ENCODE results near the gene SOHLH1. TPM values are rescaled to one million over a fixed set of nuclear protein-coding genes. Genes with fewer than 3 reads are reported as not detected.

The SOHLH1 gene
- total RNA-seq, 1 donor from 2014 or later = not detected

GRCh38 chr9:135649508-135649907 is 49.8 kb downstream of the SOHLH1 start:
- no peak for DNase-seq
- no peaks in the 10 kb centered on the region for H3K27me3 ChIP-seq
- H3K36me3 ChIP-seq = no peaks in the 10 kb centered on the region
- TF ChIP-seq, protein P1, sequence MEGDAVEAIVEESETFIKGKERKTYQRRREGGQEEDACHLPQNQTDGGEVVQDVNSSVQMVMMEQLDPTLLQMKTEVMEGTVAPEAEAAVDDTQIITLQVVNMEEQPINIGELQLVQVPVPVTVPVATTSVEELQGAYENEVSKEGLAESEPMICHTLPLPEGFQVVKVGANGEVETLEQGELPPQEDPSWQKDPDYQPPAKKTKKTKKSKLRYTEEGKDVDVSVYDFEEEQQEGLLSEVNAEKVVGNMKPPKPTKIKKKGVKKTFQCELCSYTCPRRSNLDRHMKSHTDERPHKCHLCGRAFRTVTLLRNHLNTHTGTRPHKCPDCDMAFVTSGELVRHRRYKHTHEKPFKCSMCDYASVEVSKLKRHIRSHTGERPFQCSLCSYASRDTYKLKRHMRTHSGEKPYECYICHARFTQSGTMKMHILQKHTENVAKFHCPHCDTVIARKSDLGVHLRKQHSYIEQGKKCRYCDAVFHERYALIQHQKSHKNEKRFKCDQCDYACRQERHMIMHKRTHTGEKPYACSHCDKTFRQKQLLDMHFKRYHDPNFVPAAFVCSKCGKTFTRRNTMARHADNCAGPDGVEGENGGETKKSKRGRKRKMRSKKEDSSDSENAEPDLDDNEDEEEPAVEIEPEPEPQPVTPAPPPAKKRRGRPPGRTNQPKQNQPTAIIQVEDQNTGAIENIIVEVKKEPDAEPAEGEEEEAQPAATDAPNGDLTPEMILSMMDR (IDR thresholded peaks at IDR 0.05) = no peak
- no peak overlapping the region for H3K27ac ChIP-seq
- ATAC-seq = no peak
- intact Hi-C loops (cut with DNase I) = no loop called here
- H3K9me3 ChIP-seq = peaks cover 21% of the 10 kb centered on the region
- H3K4me3 ChIP-seq = no peak overlapping the region
- no peaks in the 10 kb centered on the region for H3K4me1 ChIP-seq

DNA sequence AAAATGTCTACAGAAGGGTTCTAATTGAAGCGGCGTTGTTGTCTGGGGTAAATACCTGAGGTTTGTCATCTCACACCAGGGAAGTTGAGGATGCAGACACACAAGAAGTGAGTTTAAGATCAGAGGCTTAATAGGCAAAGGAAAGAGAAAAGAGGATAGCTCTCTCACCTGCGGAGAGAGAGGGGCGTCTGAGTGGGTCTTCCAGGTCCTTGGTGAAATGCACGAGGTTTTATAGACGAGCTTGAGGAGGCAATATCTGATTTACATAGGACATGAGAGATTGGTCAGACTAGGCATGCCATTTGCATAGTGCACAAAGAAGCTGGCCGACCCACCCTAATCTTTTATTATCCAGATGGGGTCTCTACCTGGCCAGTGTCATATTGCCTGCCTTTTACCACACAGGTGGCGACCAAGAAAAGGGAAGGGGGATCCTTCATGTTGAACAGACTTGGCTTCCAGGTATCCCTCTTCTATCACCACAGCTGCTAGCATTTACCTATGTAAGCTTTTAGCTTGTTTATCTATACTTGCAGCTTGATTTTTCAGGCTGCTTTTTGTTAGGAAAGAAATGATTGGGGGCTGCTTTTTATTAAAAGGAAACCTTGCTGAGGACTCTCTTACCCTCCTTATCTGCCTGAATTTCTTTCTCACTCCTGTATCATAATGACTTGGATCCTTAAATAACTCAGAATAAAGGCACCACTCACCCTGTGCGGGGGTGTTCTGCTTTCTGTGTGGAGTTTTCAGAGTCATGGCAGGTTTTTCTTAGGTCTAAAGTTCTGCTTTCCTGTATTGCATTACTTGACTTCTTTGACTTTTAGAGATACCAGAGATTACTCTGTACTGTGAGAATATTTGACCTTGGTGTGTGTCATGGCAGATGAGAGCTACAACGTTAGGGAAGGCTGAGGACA is 50.5 kb downstream of the SOHLH1 start:
- TF ChIP-seq, protein P1 (IDR thresholded peaks at IDR 0.05) = no peak
- Histone ChIP-seq H3K9me3 (peaks cover 21% of the 10 kb centered on the region), H3K4me1 (no peaks in the 10 kb centered on the region), H3K4me3 (no peak overlapping the region), H3K27me3 (no peaks in the 10 kb centered on the region), H3K27ac (no peak overlapping the region), H3K36me3 (no peaks in the 10 kb centered on the region)
- intact Hi-C loops (cut with DNase I) = no loop called here
- DNase-seq (no peak), ATAC-seq (no peak)

GRCh38 chr9:135647884-135648283 is 51.4 kb downstream of the SOHLH1 start:
- no peak for ATAC-seq
- Histone ChIP-seq H3K4me3 (no peak overlapping the region), H3K36me3 (no peaks in the 10 kb centered on the region), H3K27me3 (no peaks in the 10 kb centered on the region), H3K9me3 (peaks cover 21% of the 10 kb centered on the region), H3K4me1 (no peaks in the 10 kb centered on the region), H3K27ac (no peak overlapping the region)
- no peak for DNase-seq
- intact Hi-C loops (cut with DNase I) = no loop called here
- TF ChIP-seq, protein P1 (IDR thresholded peaks at IDR 0.05) = no peak

- no peak for DNase-seq
- Histone ChIP-seq H3K4me1 (no peaks in the 10 kb centered on the region), H3K36me3 (no peaks in the 10 kb centered on the region), H3K9me3 (peaks cover 21% of the 10 kb centered on the region), H3K4me3 (no peak overlapping the region), H3K27ac (no peak overlapping the region), H3K27me3 (no peaks in the 10 kb centered on the region)
- intact Hi-C loops (cut with DNase I) = no loop called here
- TF ChIP-seq, protein P1 (IDR thresholded peaks at IDR 0.05) = no peak
- ATAC-seq = no peak
Observed at GRCh38 chr9:135644631-135645218, 54.6 kb downstream of the SOHLH1 start.

Other genes with a start within 250 kb of the SOHLH1 start
- gene PPP1R26, start 219.7 kb downstream of the SOHLH1 start, total RNA-seq = 27.5 TPM
- 23.0 TPM for gene MRPS2, start 198.8 kb downstream of the SOHLH1 start, total RNA-seq
- not detected for gene LCN1, start 178.0 kb downstream of the SOHLH1 start, total RNA-seq
- gene OBP2A, start 153.4 kb downstream of the SOHLH1 start, total RNA-seq = not detected
- gene PAEP, start 137.7 kb downstream of the SOHLH1 start, total RNA-seq = not detected
- gene GLT6D1, start 59.9 kb downstream of the SOHLH1 start, total RNA-seq = not detected
- gene LCN9, start 36.2 kb downstream of the SOHLH1 start, total RNA-seq = not detected
- gene KCNT1, start 2.7 kb upstream of the SOHLH1 start, total RNA-seq = 0.29 TPM
- 26.5 TPM for gene CAMSAP1, start 208.1 kb upstream of the SOHLH1 start, total RNA-seq

All from upper lobe of right lung (tissue), 1 donor.